CD4-positive, CD25-positive, alpha-beta regulatory T cell (primary cell): ENCODE measurements around the gene AHNAK2. TPM values are rescaled to one million over a fixed set of nuclear protein-coding genes. Genes with fewer than 3 reads are reported as not detected.

Experiments
- ATAC-seq, 2 donors: fragments of 150-1000 bp; cut with Tn5 transposase; one replicate each; pipeline ENCODE4 v1.10.0; 2021; ENCODE audit warnings: low read depth in 2 of 2, moderate number of reproducible peaks in 2 of 2, moderate library complexity in 1 of 2
- DNase-seq, 3 donors: peaks; one replicate each; pipeline versions ENCODE4 v3.0.0 to v3.0.0-alpha.2; 2012 to 2022; ENCODE audit warnings: mixed read lengths in 1 of 3
- H3K27ac ChIP-seq: one replicate; pipeline ENCODE4 v1.7.0; 2013; ENCODE audit warnings: mild to moderate bottlenecking, low read length; ENCODE audit not compliant: insufficient read depth, poor library complexity, severe bottlenecking
- H3K27me3 ChIP-seq: one replicate; pipeline ENCODE4 v1.7.0; 2013; ENCODE audit warnings: low read length; ENCODE audit not compliant: control insufficient read depth, insufficient read depth
- H3K36me3 ChIP-seq: one replicate; pipeline ENCODE4 v1.7.0; 2013; ENCODE audit warnings: mild to moderate bottlenecking, low read length, moderate library complexity; ENCODE audit not compliant: control insufficient read depth, insufficient read depth
- H3K4me1 ChIP-seq: 2 replicates; pipeline ENCODE4 v1.7.0; 2013; ENCODE audit warnings: mild to moderate bottlenecking, low read length; ENCODE audit not compliant: insufficient read depth, control insufficient read depth, poor library complexity, severe bottlenecking
- H3K4me3 ChIP-seq: one replicate; pipeline ENCODE4 v1.7.0; 2013; ENCODE audit warnings: low read depth, mild to moderate bottlenecking, low read length, moderate library complexity
- H3K9me3 ChIP-seq, 2 experiments: 1 replicate in 1 of 2; 2 replicates in 1 of 2; pipeline ENCODE4 v1.7.0; 2013; ENCODE audit warnings: low read length in 2 of 2, mild to moderate bottlenecking in 1 of 2, moderate library complexity in 1 of 2; ENCODE audit not compliant: control insufficient read depth in 2 of 2
- H3K27ac Mint-ChIP-seq, 3 donors: one replicate each; pipeline ENCODE4 v1.8.0; 2020 to 2022; ENCODE audit warnings: mild to moderate bottlenecking in 3 of 3, mixed read lengths in 3 of 3, moderate library complexity in 2 of 3
- H3K27me3 Mint-ChIP-seq: one replicate; pipeline ENCODE4 v1.8.0; 2022; ENCODE audit warnings: mild to moderate bottlenecking, mixed read lengths
- H3K36me3 Mint-ChIP-seq: one replicate; pipeline ENCODE4 v1.8.0; 2020; ENCODE audit warnings: mixed read lengths
- H3K4me1 Mint-ChIP-seq, 4 donors: one replicate each; pipeline ENCODE4 v1.8.0; 2020 to 2022; ENCODE audit warnings: mixed read lengths in 4 of 4, mild to moderate bottlenecking in 1 of 4
- H3K4me3 Mint-ChIP-seq, 4 donors: one replicate each; pipeline ENCODE4 v1.8.0; 2020 to 2022; ENCODE audit warnings: mild to moderate bottlenecking in 4 of 4, mixed read lengths in 4 of 4, moderate library complexity in 3 of 4
- H3K9me3 Mint-ChIP-seq, 7 donors: one replicate each; pipeline ENCODE4 v1.8.0; 2020 to 2022; ENCODE audit warnings: mixed read lengths in 7 of 7, mild to moderate bottlenecking in 3 of 7, moderate library complexity in 2 of 7
- polyA plus RNA-seq, 4 donors: library from polyadenylated mRNA; unstranded; fragments of 300-500 nt; fragmentation: Illumina TruSeq; gene quantifications; one replicate each; pipeline ENCODE4 v1.2.3, GENCODE V29; 2021
- total RNA-seq: library from RNA; stranded (reverse); gene quantifications from one replicate; pipeline ENCODE4 v1.2.3, GENCODE V29; 2022

The AHNAK2 gene
- total and polyA plus RNA-seq, 5 donors from 2014 or later: not detected

DNA sequence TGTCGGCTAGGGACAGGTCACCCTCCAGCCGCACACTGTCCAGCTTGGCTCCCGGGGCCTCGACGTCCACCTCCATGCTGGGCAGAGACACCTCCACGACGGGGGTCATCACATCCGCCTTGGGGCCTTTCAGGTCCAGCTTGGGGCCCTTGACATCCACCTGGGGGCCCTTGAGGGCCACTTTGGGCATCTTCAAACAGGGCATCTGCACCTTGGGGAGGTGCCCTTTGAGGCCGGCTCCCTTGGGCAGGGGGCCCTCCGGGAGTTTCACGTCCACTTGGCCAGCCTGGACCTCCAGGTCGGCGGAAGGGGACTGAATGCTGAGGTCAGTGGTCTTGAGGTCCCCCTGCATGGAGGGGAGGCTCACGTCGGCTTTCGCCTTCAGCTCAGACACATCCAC is 35.6 kb downstream of the AHNAK2 start:
- Mint-ChIP-seq H3K9me3 (no peaks in the 10 kb centered on the region), H3K4me3 (no peak overlapping the region), H3K4me1 (no peaks in the 10 kb centered on the region), H3K36me3 (no peaks in the 10 kb centered on the region), H3K27ac (no peak overlapping the region), H3K27me3 (peaks cover 15% of the 10 kb centered on the region)
- no peak overlapping the region for H3K27ac ChIP-seq
- H3K4me3 ChIP-seq: no peak overlapping the region
- no peaks in the 10 kb centered on the region for H3K27me3 ChIP-seq
- no peak for ATAC-seq
- no peak for DNase-seq
- no peaks in the 10 kb centered on the region for H3K4me1 ChIP-seq
- H3K36me3 ChIP-seq: no peaks in the 10 kb centered on the region
- no peaks in the 10 kb centered on the region for H3K9me3 ChIP-seq

DNA sequence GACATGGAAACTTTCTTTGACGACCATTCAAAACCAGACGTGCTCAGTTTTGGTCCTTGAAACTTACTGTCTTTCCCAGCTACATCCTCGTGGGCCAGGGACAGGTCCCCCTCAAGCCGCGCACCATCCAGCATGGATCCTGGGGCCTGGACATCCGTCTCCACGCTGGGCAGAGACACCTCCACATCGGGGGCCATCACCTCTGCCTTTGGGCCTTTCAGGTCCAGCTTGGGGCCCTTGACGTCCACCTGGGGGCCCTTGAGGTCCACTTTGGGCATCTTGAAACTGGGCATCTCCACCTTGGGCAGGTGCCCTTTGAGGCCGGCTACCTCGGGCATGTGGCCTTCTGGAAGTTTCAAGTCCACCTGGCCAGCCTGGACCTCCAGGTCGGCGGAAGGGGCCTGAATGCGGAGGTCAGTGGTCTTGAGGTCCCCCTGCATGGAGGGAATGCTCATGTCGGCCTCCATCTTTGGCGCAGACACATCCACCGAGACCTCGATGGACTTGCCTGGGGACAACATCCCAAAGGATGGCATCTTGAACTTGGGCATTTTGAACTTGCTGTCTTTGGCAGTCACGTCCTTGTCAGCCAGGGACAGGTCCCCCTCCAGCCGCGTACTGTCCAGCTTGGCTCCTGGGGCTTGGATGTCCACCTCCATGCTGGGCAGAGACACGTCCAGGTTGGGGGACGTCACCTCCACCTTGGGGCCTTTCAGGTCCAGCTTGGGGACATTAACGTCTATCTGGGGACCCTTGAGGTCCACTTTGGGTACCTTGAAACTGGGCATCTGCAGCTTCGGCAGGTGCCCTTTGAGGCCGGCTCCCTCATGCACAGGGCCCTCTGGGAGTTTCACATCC is 36.4 kb downstream of the AHNAK2 start:
- Histone ChIP-seq H3K4me3 (no peak overlapping the region), H3K27ac (no peak overlapping the region), H3K36me3 (no peaks in the 10 kb centered on the region), H3K4me1 (no peaks in the 10 kb centered on the region), H3K9me3 (no peaks in the 10 kb centered on the region), H3K27me3 (no peaks in the 10 kb centered on the region)
- Mint-ChIP-seq H3K27ac (no peak overlapping the region), H3K4me1 (no peaks in the 10 kb centered on the region), H3K4me3 (no peak overlapping the region), H3K27me3 (peaks cover 21% of the 10 kb centered on the region), H3K9me3 (no peaks in the 10 kb centered on the region), H3K36me3 (no peaks in the 10 kb centered on the region)
- DNase-seq (no peak), ATAC-seq (no peak)

DNA sequence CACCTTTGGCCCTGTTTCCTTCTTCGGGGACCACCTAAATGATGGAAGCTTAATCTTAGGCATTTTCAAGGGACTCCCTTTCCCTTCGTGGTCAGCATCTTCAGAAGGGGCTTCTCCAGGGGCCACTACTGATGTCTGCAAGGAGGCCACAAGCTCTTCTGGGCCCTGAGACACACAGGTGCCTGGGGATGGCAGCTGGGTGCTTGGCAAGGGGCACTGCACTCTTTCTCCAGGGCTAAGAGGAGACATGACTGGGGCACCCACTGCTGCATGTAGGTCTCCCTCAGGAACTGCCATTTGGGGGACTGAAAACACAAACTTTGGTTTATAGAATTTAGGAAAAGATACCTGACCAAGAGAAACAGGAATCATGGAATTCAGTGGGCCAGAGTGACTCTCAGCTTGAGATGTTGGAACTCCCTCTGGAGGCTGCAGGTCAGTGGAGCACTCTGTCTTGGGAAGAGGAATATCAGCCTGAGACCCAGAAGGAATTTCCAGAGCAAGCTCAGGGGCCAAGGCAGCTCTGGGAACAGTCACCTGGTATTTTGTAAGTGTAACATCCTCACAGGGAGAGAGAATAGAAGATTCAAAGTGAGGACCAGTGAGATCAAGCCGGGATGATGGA is 37.5 kb downstream of the AHNAK2 start:
- no peaks in the 10 kb centered on the region for H3K4me1 Mint-ChIP-seq
- peaks cover 26% of the 10 kb centered on the region for H3K27me3 Mint-ChIP-seq
- H3K9me3 Mint-ChIP-seq: no peaks in the 10 kb centered on the region

DNA sequence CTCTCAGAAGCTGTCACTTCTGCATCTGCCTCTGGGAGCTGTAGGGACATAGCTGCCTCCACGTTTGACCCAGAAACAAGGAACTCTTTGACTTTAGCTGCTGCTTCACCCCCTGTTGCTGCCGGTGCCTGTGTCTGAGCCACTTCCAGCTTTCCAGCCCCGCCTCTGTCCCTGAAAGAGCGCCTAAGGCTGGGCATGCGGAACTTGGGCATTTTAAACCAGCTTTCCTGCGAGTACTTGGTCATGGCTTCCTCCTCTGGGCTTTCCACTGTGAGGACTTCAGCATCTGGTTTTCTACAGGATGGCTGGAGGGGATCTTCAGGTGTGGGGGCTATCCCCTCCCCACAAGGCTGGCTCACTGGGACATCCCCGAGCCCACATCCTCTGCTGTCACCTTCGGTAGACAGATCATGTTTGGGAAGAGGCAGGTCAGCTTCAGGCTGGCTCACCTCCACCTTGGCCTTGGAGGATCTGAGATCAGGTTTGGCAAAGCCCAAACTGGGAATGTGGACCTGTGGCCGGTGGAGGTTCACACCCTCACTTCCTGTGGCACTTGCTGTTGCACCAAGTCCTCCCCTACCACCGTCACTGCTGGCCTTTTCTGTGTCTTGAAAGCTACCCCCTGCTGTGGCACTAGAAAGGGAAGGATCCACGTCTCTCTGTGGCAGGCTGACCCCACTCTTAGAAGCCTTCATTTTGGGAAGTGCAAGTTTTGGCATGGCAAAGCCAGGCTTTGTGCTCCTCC is 38.3 kb downstream of the AHNAK2 start:
- no peaks in the 10 kb centered on the region for H3K36me3 Mint-ChIP-seq
- H3K4me3 Mint-ChIP-seq: no peak overlapping the region
- peaks cover 30% of the 10 kb centered on the region for H3K27me3 Mint-ChIP-seq
- Histone ChIP-seq H3K4me1 (no peaks in the 10 kb centered on the region), H3K4me3 (no peak overlapping the region), H3K36me3 (no peaks in the 10 kb centered on the region), H3K27ac (no peak overlapping the region), H3K27me3 (no peaks in the 10 kb centered on the region), H3K9me3 (no peaks in the 10 kb centered on the region)
- no peak overlapping the region for H3K27ac Mint-ChIP-seq
- ATAC-seq (no peak), DNase-seq (no peak)
- no peaks in the 10 kb centered on the region for H3K9me3 Mint-ChIP-seq
- H3K4me1 Mint-ChIP-seq: peaks cover 0 to under 1% (median 0%) of the 10 kb centered on the region in 4 donors

More for the DNA sequence above, 37.5 kb downstream of the AHNAK2 start:
- no peak overlapping the region for H3K27ac ChIP-seq
- Mint-ChIP-seq H3K36me3 (no peaks in the 10 kb centered on the region), H3K4me3 (no peak overlapping the region), H3K27ac (no peak overlapping the region)
- no peak for ATAC-seq
- DNase-seq: no peak
- no peaks in the 10 kb centered on the region for H3K27me3 ChIP-seq
- no peak overlapping the region for H3K4me3 ChIP-seq
- H3K4me1 ChIP-seq: no peaks in the 10 kb centered on the region
- no peaks in the 10 kb centered on the region for H3K36me3 ChIP-seq
- no peaks in the 10 kb centered on the region for H3K9me3 ChIP-seq

DNA sequence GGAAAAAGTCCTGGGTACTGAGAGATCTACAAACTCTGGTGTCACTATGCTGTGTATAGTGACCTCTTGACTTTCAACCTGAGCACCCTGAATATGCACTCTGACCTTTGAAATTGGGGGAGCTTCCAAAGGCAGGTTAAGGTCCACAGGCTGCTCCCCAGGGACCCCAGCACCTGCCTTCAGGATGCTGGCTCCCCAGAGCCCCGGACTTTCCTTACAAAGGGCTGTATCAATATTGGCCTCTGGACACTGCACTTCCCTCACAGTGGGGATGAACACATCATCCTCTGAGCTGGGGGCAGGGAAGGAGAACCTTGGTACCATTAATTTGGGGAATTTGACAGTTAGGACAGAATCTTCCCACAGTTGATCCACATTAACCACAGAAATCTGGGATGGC is 39.2 kb downstream of the AHNAK2 start:
- no peaks in the 10 kb centered on the region for H3K36me3 Mint-ChIP-seq
- no peaks in the 10 kb centered on the region for H3K36me3 ChIP-seq
- H3K27ac Mint-ChIP-seq: no peak overlapping the region
- H3K27ac ChIP-seq: no peak overlapping the region
- no peak for DNase-seq
- ATAC-seq: no peak
- H3K4me1 Mint-ChIP-seq: peaks cover 0 to 6% (median 2%) of the 10 kb centered on the region in 4 donors
- H3K9me3 Mint-ChIP-seq: no peaks in the 10 kb centered on the region
- H3K27me3 Mint-ChIP-seq: peaks cover 38% of the 10 kb centered on the region
- no peak overlapping the region for H3K4me3 ChIP-seq
- no peaks in the 10 kb centered on the region for H3K9me3 ChIP-seq
- no peaks in the 10 kb centered on the region for H3K4me1 ChIP-seq
- H3K4me3 Mint-ChIP-seq: no peak overlapping the region
- peaks cover 8% of the 10 kb centered on the region for H3K27me3 ChIP-seq

DNA sequence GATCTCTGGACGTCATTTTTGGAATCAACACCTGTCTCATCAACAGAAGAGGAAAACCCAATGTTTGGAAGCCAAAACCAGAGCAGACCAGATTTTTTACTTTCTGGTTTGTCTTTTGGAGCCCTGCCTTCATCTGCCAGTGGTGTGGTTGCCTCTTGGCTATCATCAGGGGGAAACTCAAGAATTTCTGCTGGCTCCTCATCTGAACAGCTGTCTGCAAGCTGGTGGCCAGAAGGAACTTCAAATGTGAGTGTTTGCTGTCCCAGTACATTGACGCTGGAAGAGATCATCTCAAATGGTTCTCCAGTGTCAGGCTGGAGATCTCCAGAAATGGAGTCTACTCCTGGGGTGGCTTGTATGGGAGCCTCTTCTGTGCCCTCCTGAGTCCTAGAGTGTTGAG is 39.7 kb downstream of the AHNAK2 start:
- H3K9me3 Mint-ChIP-seq: no peaks in the 10 kb centered on the region
- no peaks in the 10 kb centered on the region for H3K36me3 ChIP-seq
- H3K4me1 Mint-ChIP-seq: peaks cover 0 to 6% (median 2%) of the 10 kb centered on the region in 4 donors
- H3K4me3 Mint-ChIP-seq: no peak overlapping the region
- no peak for DNase-seq
- H3K27ac Mint-ChIP-seq: no peak overlapping the region
- no peak overlapping the region for H3K4me3 ChIP-seq
- no peak for ATAC-seq
- H3K4me1 ChIP-seq: no peaks in the 10 kb centered on the region
- H3K27me3 Mint-ChIP-seq: peaks cover 39% of the 10 kb centered on the region
- H3K27ac ChIP-seq: no peak overlapping the region
- H3K36me3 Mint-ChIP-seq: no peaks in the 10 kb centered on the region
- peaks cover 8% of the 10 kb centered on the region for H3K27me3 ChIP-seq
- no peaks in the 10 kb centered on the region for H3K9me3 ChIP-seq

DNA sequence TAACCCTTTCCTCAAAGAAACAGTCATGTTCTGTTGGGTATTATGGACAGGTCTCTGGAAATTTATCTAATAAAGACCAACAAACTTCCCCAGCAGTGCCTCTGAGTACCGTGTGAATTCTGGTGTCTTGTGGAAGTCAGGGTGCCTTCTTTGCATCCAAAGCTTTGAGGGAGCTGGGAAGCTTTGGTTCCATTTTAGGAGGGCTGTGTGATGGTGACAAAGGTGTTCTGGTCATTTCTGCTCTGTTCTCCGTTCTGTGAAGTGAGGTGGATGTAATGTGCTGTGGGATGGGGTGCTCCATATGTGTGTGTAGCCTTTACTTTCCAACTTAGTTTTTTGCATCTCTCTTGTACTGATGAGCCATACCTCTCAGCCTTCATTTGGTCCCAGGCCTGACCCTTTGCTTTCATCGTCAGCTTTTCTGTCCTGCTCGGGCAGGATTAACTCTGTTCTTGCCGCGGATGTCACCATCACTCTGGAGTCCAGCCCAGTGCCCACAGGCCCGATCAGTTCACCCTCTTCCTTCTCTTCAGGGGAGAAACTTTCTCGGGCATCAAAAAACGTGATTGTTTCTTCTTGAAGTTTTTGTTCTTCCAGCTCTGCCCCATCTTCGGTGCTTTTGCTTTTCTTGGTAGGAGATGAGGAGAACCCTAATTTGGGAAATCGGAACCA is 40.3 kb downstream of the AHNAK2 start:
- H3K9me3 ChIP-seq: no peaks in the 10 kb centered on the region
- ATAC-seq (no peak), DNase-seq (no peak)
- Mint-ChIP-seq H3K4me1 (peaks cover 0 to 6% (median 2%) of the 10 kb centered on the region in 4 donors), H3K4me3 (no peak overlapping the region), H3K9me3 (no peaks in the 10 kb centered on the region), H3K36me3 (no peaks in the 10 kb centered on the region), H3K27ac (no peak overlapping the region), H3K27me3 (peaks cover 39% of the 10 kb centered on the region)
- H3K27ac ChIP-seq: no peak overlapping the region
- no peak overlapping the region for H3K4me3 ChIP-seq
- no peaks in the 10 kb centered on the region for H3K36me3 ChIP-seq
- H3K27me3 ChIP-seq: peaks cover 8% of the 10 kb centered on the region
- peaks cover 2% of the 10 kb centered on the region for H3K4me1 ChIP-seq
